Measurements from ENCODE around the gene IFT122.

- no peak for TF ChIP-seq CTCF (IDR thresholded peaks at IDR 0.05)
- no peak for TF ChIP-seq POLR2AphosphoS5 (IDR thresholded peaks at IDR 0.05)
- TF ChIP-seq POLR2A (IDR thresholded peaks at IDR 0.05): no peak
These were observed 10.4 kb upstream of the IFT122 start for GRCh38 chr3:129429602-129430001.
